Ascending aorta (tissue), 2 donors: ENCODE results near the gene TRMT112. TPM values are rescaled to one million over a fixed set of nuclear protein-coding genes. Genes with fewer than 3 reads are reported as not detected.

Experiments
- DNase-seq, 2 donors: peaks; one replicate each; pipeline ENCODE4 v3.0.0-alpha.2; 2019; ENCODE audit warnings: low spot score in 2 of 2
- H3K27ac ChIP-seq, 2 donors: fragments of 200-600 bp; sonication (generic); one replicate each; pipeline ENCODE4 v1.5.1; 2016 to 2017; ENCODE audit warnings: mild to moderate bottlenecking in 1 of 2
- H3K27me3 ChIP-seq: fragments of 200-600 bp; sonication (generic); one replicate; pipeline ENCODE4 v1.5.1; 2017
- H3K36me3 ChIP-seq, 2 donors: fragments of 200-600 bp; sonication (generic); one replicate each; pipeline ENCODE4 v1.5.1; 2016
- H3K4me1 ChIP-seq, 2 donors: fragments of 200-600 bp; sonication (generic); one replicate each; pipeline ENCODE4 v1.5.1; 2016 to 2017; ENCODE audit warnings: mild to moderate bottlenecking in 1 of 2
- H3K4me3 ChIP-seq, 2 donors: fragments of 200-600 bp; sonication (generic); one replicate each; pipeline ENCODE4 v1.5.1; 2016 to 2017; ENCODE audit warnings: mild to moderate bottlenecking in 1 of 2
- H3K9me3 ChIP-seq, 2 donors: fragments of 200-600 bp; sonication (generic); one replicate each; pipeline ENCODE4 v1.5.1; 2016
- CTCF ChIP-seq, 3 experiments: fragments of 200-600 bp in 2 of 3; fragments of 450-650 bp in 1 of 3; sonication (generic) in 2 of 3; IDR thresholded peaks; one replicate each; pipeline ENCODE4 v1.5.1; 2016 to 2019; ENCODE audit warnings: antibody characterized with exemption in 3 of 3, mild to moderate bottlenecking in 1 of 3, moderate library complexity in 1 of 3
- intact Hi-C: fragments of 100-400 bp; cut with DNase I; formaldehyde crosslinking; loops from one replicate; pipeline ENCODE4 v1.15.1; 2023
- total RNA-seq: library from RNA; depleted of rRNA; stranded (reverse); fragments of >200 nt; gene quantifications from one replicate; pipeline ENCODE4 v1.1.0, GENCODE V29; 2016

TRMT112 gene
- total RNA-seq, 1 donor from 2014 or later: 384 TPM

- Histone ChIP-seq H3K9me3 (no peaks in the 10 kb centered on the region), H3K4me3 (peak overlapping the region; percentile 47 to 61), H3K4me1 (peaks cover 7 to 10% of the 10 kb centered on the region in 2 donors), H3K27ac (no peak overlapping the region), H3K36me3 (no peaks in the 10 kb centered on the region), H3K27me3 (peaks cover 15% of the 10 kb centered on the region)
- no peak for TF ChIP-seq CTCF (IDR thresholded peaks at IDR 0.05)
- no peak for DNase-seq
- intact Hi-C loops: no loop called here
Measured at GRCh38 chr11:64291752-64292459, 25.5 kb downstream of the TRMT112 start.

GRCh38 chr11:64291262-64291751, 26.1 kb downstream of the TRMT112 start, which contains the start of gene KCNK4:
Gene KCNK4, plus strand, starts transcription at chr11:64291302. Its CDS starts 1,717 bp downstream, at chr11:64293019.
- Histone ChIP-seq H3K27me3 (peaks cover 13% of the 10 kb centered on the region), H3K4me3 (peak within 1 kb of the TSS; percentile 47 to 61), H3K4me1 (peaks cover 7 to 11% of the 10 kb centered on the region in 2 donors), H3K27ac (no peak within 1 kb of the TSS), H3K9me3 (no peaks in the 10 kb centered on the region), H3K36me3 (no peaks in the 10 kb centered on the region)
- DNase-seq: no peak
- intact Hi-C loops: no loop called here
- TF ChIP-seq CTCF (IDR thresholded peaks at IDR 0.05): no peak

- no peaks in the 10 kb centered on the region for H3K9me3 ChIP-seq
- no peak for DNase-seq
- no peak overlapping the region for H3K4me3 ChIP-seq
- no peak for TF ChIP-seq CTCF (IDR thresholded peaks at IDR 0.05)
- H3K4me1 ChIP-seq: peaks cover 10 to 16% of the 10 kb centered on the region in 2 donors
- H3K27ac ChIP-seq: no peak overlapping the region
- H3K27me3 ChIP-seq: peaks cover 13% of the 10 kb centered on the region
- intact Hi-C loops: no loop called here
- no peaks in the 10 kb centered on the region for H3K36me3 ChIP-seq
Measured at GRCh38 chr11:64290352-64291261, 26.8 kb downstream of the TRMT112 start.

GRCh38 chr11:64289002-64289564, 28.3 kb downstream of the TRMT112 start:
- H3K4me3 ChIP-seq: no peak overlapping the region
- intact Hi-C loops: no loop called here
- no peak for DNase-seq
- H3K4me1 ChIP-seq: peaks cover 10 to 17% of the 10 kb centered on the region in 2 donors
- H3K27me3 ChIP-seq: peaks cover 13% of the 10 kb centered on the region
- H3K9me3 ChIP-seq: no peaks in the 10 kb centered on the region
- no peak for TF ChIP-seq CTCF (IDR thresholded peaks at IDR 0.05)
- H3K36me3 ChIP-seq: no peaks in the 10 kb centered on the region
- no peak overlapping the region for H3K27ac ChIP-seq

GRCh38 chr11:64288353-64288750, 29.0 kb downstream of the TRMT112 start:
- Histone ChIP-seq H3K4me1 (peaks cover 10 to 24% of the 10 kb centered on the region in 2 donors), H3K36me3 (no peaks in the 10 kb centered on the region), H3K4me3 (no peak overlapping the region), H3K9me3 (no peaks in the 10 kb centered on the region), H3K27ac (no peak overlapping the region), H3K27me3 (peaks cover 13% of the 10 kb centered on the region)
- TF ChIP-seq CTCF (IDR thresholded peaks at IDR 0.05): no peak
- DNase-seq: no peak
- intact Hi-C loops: no loop called here
